ENCODE measurements around the gene ADARB2. TPM values are rescaled to one million over a fixed set of nuclear protein-coding genes. Genes with fewer than 3 reads are reported as not detected.
"Not testable (repeated sequence)": the region's sequence is repeated elsewhere in the genome, so short reads cannot be mapped to it uniquely, and the experiment has no call there.

The ADARB2 gene
- total RNA-seq, 1 donor from 2014 or later = 0.22 TPM

- intact Hi-C loops (cut with micrococcal nuclease) = no loop called here
- ATAC-seq = no peak
- DNase-seq = no peak
These were observed 322.4 kb downstream of the ADARB2 start for GRCh38 chr10:1414893-1415292.

DNA sequence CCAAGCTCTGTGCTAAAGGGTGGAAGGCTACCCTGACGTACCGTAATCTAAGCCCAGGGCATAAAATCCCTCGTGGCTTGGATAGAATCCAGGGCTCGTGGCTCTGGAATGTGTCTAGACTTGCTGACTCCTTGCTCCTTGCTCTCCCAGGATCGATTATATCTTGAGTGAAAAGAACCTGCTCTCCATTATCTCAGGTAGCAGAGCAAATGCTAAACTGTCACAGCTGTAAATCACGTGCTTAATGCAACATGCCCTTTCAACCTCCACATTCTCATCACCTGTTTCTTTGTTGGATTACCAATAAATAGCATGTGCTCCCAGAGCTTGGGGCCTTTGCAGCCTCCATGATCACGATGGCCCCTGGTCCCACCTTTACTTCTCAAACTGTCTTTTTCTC, 323.0 kb downstream of the ADARB2 start:
- DNase-seq; intact Hi-C loops (cut with micrococcal nuclease); ATAC-seq: not testable (repeated sequence)

GRCh38 chr10:1413823-1414222, 323.5 kb downstream of the ADARB2 start:
- intact Hi-C loops (cut with micrococcal nuclease) = no loop called here
- no peak for DNase-seq
- no peak for ATAC-seq

- ATAC-seq (no peak), DNase-seq (no peak)
- intact Hi-C loops (cut with micrococcal nuclease) = no loop called here
These were observed 324.1 kb downstream of the ADARB2 start for GRCh38 chr10:1413256-1413655.

DNA sequence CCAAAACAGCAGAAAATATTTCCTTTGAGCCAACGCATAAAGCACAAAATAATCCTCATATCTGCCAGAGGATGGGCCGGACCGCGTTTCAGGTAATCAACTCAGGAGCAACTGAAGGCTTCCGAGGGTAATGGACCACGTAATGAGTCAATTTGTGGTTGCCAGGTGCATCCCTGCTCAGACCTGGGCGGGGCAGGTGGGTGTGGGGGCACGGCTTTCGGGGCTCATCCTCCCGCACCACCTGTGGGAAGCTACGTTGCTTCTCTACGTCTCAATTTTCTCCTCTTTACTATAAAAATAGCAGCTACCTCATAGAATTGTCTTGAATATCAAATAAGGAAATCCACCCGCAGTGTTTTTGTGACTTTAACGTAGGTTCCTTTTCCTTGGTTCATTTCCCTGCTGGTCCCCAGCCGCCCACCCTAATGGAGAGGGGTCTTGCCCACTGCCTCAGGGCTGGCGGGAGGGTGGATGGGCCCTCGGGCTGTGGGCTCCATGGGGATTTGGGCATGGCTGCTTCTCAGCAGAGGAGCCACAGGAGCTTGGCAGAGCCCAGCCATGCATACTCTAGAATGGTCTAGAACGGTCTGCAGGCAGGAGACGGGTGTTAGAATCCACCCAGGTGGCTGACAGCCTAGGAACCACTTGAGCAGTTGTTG, 324.7 kb downstream of the ADARB2 start:
- DNase-seq = no peak
- no peak for ATAC-seq
- intact Hi-C loops (cut with micrococcal nuclease) = no loop called here

DNA sequence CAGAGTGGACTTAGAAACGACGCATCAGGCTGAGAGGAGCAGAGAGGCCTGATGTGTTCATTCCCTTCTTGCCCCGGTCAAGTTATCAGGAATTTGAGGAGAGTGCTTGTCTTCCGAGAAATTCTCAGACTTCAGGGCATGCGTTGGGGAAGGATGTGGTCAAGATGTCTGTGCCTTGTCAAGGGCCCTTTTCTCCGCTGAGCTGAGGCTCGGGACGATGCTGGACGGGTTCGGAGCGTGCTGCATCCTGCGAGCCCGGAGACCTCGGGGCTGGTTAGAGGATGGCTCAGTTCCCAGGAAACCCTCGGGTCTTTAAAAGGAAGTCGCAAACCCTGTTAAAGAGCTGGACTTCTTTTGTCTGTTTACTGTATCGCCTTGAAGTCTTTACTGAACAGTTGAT, 325.4 kb downstream of the ADARB2 start:
- ATAC-seq = no peak
- intact Hi-C loops (cut with micrococcal nuclease) = no loop called here
- DNase-seq = no peak

GRCh38 chr10:1411451-1411850, 325.9 kb downstream of the ADARB2 start:
- ATAC-seq = no peak

GRCh38 chr10:1410469-1411395, 326.6 kb downstream of the ADARB2 start:
- DNase-seq = no peak

More at GRCh38 chr10:1411451-1411850, 325.9 kb downstream of the ADARB2 start:
- no peak for DNase-seq
- intact Hi-C loops (cut with micrococcal nuclease) = no loop called here

GRCh38 chr10:1410032-1410431, 327.3 kb downstream of the ADARB2 start:
- ATAC-seq = no peak
- intact Hi-C loops (cut with micrococcal nuclease) = no loop called here

More at GRCh38 chr10:1410469-1411395, 326.6 kb downstream of the ADARB2 start:
- intact Hi-C loops (cut with micrococcal nuclease) = no loop called here
- ATAC-seq = no peak

GRCh38 chr10:1409392-1409791, 327.9 kb downstream of the ADARB2 start:
- no peak for ATAC-seq
- intact Hi-C loops (cut with micrococcal nuclease) = no loop called here
- DNase-seq = no peak

More at GRCh38 chr10:1410032-1410431, 327.3 kb downstream of the ADARB2 start:
- no peak for DNase-seq

GRCh38 chr10:1408651-1409367, 328.5 kb downstream of the ADARB2 start:
- no peak for ATAC-seq
- intact Hi-C loops (cut with micrococcal nuclease) = no loop called here
- DNase-seq = no peak

- ATAC-seq (no peak), DNase-seq (no peak)
- intact Hi-C loops (cut with micrococcal nuclease) = no loop called here
These were observed 330.1 kb downstream of the ADARB2 start for GRCh38 chr10:1406967-1407945.

DNA sequence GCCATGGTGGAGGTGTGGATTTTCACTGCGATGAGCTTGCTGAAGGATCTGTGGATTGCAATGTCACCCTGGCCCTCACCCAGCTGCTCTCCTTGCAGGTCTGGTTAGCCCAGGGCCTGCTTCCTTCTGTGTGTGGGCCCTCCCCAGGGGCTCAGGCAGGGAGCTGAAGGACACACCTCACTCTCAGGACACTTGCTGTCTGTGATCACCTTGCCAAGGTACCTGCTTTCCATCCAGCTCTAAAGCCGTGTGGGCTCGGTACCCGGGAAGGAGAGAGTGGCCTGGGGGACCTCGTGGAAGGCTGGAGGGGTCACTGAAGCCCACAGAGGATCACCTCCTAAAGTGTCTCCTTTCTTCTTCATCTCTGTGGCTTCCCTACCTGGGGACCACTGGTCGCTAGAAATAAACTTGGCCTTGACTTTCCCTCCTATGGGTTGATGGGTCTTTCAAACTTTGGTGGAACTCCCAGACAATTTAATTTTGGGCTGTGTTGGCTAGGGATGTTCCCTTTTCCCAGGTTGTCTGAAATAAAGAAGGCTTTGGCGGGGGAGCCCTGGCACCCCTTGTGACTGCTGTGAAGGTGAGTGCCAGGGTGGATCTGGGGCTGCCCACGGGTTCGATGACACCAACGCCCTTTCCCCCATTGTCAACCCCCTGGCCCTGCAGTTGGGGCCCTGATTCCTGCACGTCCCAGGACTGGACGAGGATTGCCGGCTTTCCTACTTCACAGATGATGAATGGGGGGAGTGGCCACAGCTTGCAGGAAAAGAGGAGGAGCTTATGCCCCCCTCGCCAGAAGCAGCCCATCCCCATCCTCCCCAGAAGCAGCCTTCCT, 331.0 kb downstream of the ADARB2 start:
- intact Hi-C loops (cut with micrococcal nuclease) = no loop called here
- no peak for ATAC-seq
- DNase-seq = no peak

DNA sequence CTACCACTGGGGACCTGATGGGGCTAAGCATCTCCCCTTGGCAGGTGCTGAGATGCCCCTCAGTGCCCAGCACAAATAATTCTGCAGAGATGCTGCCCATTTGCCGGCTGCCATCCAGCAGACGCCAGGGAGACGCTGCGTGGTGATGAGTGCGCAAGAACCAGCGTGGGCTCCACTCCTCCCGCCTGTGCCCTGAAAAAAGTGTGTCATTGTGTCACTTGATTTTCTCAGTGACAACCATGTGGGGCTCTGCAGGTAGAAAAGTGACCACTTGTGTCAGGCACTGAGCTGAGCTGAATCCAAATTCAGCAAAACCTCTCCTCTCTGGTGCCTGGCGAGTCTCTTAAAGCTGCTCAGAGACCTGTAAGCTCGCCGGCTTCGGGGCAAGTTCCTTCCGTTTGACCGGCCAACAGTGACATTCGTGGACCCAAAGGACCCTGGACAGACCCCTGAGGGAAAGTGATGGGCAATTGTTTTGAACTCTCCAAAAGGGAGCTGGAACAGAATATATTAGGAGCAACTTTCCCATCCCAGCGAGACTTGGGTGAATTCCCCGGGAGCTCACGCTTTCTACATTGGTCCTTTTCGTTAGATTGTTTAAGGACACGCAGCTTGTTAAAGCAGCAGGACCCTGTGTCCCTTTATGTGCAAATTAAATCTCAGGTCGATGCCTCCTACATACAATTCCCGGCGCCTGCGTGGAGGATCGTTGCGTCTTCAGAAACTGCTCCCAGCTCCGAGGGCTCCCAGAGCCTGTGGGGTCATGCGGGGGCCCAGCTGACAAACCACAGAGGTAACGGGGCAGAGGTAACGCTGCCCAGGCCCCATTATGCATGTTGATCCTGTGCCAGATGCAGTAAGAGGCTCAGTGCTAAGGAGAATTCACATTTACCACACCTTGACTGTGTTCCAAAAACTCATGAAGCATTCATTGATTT, 332.7 kb downstream of the ADARB2 start:
- no peak for DNase-seq
- intact Hi-C loops (cut with micrococcal nuclease) = no loop called here
- ATAC-seq = no peak

DNA sequence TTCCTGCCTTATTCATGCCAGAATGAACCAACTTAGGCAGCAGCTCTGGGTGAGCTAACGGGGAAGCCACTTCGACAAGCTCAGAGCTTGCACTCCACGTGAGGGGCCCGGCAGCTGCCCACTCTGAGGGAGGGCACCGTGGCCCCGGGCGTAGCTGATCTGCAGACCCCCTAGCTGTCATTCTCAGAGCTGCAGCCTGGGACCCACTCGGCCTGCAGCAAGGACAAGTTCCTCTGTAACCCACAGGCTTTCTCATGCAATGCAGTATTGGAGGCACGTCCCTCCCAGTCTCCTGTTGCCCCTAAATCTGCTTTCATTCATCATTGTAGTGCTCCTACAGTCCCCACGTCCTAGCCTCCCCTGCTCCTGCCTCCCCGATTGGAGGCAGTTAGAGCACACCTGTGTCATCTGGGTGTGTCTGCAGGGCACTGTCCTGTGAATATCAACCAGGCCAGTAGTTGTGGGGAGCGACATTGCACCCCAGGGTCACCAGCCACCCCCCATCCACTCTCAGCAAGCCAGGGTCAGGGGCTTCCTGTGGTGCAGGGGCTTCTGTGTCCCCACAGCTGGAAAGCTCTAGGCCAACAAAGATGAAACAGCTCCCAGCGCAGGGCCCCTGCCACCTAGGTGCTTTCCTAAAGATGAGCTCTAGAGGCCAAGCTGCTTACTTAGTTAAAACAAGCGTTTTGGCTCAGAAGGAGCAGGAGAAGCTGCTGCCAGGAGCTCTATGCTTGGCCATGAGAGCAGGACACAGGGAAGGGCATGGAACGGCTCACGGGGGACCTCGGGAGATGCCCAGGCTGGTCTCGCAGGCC, 333.6 kb downstream of the ADARB2 start:
- intact Hi-C loops (cut with micrococcal nuclease) = no loop called here
- DNase-seq (no peak), ATAC-seq (no peak)

Measured in left ventricle myocardium superior (tissue), 1 donor.